HG02970 (cell line): ENCODE results near the gene WNT16.
"Not testable (repeated sequence)": the region's sequence is repeated elsewhere in the genome, so short reads cannot be mapped to it uniquely, and the experiment has no call there.

Experiments used
- ATAC-seq: cut with Tn5 transposase; IDR thresholded peaks from one replicate; pipeline ENCODE4 v1.9.1; 2021; ENCODE audit warnings: mild to moderate bottlenecking, moderate library complexity, moderate number of reproducible peaks; ENCODE audit not compliant: unreplicated experiment, low FRiP score

WNT16 gene, protein sequence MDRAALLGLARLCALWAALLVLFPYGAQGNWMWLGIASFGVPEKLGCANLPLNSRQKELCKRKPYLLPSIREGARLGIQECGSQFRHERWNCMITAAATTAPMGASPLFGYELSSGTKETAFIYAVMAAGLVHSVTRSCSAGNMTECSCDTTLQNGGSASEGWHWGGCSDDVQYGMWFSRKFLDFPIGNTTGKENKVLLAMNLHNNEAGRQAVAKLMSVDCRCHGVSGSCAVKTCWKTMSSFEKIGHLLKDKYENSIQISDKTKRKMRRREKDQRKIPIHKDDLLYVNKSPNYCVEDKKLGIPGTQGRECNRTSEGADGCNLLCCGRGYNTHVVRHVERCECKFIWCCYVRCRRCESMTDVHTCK

DNA sequence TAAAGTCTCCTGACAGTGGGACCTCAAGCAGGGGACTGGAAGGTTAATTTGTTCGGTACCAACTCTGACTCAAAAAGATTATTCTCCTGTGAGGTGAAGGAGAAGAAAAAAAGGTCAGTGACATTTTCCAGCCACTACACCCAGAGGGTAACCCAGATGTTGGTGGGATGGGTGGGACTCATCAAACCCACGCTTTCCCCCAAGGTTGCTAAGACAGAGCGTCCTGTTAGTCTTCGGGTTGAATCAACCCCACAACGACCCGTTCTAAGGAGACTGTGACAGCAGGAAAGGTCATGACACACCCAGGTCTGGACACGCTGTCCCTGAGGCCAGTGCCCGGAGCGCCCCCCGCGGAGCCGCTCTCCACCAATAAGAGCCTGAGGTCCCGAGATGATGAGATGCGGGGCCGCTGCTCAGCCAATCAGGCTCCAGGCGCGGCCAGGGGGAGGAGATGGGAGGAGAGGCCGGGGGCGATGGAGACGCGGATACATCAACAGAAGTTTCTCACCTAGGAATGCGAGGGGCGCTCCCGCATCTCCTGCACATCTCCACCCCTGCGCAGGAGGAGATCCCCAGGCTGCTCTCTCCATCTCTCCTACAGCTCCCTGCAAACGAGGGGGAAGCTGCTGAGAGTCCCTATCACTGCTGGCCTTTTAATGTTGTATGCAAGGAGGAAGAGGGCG lies at the start of gene WNT16:
WNT16 (plus strand) TSS at position 493 of the 683 bp plus-strand sequence. CDS start 293 bp downstream, outside the sequence.
- no peak for ATAC-seq

DNA sequence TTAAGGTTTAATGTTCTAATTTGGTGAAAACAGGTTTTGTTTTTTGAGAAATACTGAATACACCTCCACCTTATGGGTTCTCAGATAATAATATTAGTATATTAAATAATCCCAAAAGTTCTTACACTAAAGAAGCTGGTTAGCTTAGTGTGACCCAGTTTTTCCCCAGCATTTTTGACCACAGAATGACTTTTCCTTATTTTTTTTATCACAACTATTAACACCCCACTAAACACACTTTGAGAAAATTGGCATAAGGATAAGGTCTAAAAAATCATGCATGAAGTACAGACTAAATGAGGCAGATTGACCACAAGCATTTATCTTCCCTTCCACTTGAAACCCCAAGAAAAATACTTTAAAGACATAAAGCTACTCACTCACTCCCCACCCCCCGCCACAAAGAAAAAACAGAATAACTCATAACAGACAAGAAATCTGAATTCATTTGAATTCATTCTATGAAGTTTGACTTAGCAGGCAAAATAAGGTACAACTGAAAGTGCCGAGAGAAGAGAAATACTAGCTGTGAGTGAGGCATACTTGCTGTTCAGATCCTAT lies 49.7 kb upstream of the WNT16 start:
- ATAC-seq: no peak

DNA sequence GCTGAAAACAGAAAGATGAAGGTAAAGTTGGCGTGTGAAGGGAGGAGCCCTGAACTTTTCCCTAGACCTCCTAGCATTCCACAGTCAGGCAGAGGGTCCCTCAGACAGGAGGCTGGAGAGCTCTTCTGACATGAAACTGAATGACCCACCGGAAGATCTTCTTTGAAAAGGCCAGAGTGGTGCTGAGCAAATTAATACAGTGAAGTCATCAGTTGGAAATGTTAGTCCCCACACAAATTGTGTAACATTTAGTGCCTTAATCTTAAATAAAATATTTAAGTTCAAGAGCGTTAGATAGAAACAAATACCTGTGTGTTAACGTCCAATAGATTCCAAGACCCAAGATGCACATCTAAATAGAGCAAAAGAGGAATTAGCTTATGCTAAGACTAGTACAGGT lies 49.0 kb upstream of the WNT16 start:
- ATAC-seq: no peak

DNA sequence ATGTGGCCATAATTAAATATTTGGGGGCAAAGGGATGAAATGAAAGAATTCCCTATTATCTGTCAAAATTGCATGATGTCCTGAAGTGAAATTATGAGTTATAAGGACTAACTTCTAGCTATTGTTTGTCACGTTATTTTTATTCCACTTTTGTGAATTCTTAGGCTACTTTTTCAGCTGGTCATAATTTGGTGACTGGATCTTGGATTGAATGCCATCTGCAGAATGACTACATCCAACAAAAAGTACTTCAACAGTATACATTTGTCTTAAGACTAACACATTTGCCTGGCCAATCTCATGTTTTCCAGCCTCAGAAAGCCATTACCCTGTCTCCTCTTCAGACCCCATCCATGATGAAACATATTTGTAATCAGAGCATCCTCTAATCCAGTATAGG lies 48.1 kb upstream of the WNT16 start:
- no peak for ATAC-seq

DNA sequence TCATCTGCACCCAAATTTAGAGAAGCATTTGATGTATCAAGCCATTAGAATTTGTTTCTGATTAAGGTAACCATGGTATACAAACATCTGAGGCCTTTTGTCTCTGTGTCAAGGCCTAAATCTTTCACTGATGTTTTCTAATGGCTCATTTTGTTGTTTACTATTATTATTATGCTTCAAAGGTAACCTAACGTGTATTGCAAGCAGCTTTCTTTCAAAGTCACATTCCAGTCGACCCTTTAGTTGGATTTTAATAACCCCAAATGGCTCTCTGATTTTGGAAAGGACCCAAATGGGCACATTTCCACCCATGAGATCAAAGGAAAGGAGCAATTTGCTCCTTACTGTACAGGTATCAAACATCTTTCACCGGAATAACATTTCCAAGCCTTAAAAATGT lies 46.7 kb upstream of the WNT16 start:
- no peak for ATAC-seq

DNA sequence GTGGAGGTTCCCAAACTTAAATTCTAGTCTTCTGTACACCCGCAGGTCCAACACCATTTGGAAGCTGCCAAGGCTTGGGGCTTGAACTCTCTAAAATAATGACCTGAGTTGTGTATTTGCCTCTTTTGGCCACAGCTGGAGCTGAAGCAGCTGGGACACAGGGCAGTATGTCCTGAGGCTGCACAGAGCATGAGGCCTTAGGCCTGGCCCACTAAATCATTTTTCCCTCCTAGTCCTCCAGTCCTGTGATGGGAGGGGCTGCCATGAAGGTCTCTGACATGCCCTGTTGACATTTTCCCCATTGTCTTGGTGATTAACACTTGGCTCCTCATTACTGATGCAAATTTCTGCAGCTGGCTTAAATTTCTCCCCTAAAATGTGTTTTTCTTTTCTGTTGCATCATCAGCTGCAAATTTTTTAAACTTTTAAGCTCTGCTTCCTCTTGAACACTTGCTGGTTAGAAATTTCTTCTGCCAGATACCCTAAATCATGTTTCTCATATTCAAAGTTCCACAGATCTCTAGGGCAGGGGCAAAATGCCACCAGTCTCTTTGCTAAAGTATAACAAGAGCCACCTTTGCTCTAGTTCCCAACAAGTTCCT lies 43.6 kb upstream of the WNT16 start:
- no peak for ATAC-seq

DNA sequence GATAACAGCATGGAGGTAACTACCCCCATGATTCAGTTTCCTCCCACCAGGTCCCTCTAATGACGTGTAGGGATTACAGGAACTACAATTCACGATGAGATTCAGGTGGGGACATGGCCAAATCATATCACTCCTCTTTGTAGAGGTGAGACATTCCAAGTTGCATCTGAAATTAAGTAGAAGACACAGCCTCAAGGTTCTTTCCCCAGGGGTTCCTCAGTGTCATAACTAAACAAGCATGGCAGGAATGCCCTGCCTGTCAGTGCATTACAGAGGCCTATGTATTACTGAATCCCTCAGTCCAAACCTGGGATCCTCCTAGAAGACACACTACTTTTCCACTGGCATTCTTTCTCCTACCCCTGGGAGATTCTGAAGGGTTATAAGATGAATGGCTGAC lies 42.6 kb upstream of the WNT16 start:
- ATAC-seq: no peak

DNA sequence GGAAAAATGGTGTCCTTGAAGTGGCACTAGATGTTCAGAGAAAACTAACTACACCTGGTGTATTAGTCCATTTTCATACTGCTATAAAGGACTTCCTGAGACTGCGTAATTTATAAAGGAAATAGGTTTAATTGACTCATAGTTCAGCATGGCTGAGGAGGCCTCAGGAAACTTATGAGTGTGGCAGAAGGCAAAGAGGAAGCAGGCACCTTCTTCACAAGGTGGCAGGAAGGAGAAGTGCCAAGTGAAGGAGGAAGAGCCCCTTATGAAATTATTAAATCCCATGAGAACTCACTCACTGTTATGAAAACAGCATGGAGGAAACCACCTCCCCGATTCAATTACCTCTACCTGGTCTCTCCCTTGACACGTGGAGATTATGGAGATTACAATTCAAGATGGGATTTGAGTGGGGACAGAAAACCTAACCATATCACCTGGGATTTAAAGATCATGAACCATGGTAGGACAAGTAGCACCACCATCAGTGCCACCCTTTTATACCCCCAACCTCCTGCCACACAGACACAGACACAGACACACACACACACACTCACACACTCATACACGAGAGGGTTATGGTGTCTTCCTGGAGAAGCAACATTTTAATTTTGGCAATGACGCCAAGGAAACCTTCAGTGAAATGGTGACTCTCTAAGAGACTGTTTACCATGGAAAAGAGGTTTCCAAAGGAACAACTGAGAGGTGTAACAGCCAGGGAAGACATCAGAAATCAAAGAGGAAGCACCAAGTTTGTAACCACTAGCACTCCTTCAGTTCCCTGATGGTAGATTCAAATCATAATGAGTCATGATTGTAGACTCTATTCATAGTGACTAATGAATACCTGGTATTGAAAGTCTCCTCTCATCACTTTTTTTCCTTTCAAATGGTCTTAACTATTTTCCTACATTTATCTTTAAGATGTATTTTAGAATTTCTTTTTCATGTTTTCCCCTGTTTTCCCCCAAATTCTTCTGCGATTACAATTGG lies 41.8 kb upstream of the WNT16 start:
- no peak for ATAC-seq

DNA sequence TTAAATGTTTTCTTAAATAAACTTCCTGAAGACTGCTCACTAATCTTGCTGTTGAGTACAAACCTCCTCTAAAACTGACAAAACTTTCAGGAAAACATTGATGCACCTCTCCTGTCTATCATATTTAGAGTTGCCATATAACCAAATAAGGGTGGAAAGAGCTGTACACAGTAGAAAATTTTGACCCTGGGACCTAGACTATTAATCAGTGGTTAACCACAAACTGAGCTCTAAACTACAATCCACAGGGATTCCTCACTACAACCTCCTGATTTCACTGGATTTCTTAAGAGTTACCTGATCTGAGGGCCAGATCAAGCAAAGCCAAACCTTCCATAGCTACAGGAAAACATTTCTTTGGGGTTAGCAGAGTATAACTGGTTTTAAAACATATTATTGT lies 39.9 kb upstream of the WNT16 start:
- ATAC-seq: no peak

DNA sequence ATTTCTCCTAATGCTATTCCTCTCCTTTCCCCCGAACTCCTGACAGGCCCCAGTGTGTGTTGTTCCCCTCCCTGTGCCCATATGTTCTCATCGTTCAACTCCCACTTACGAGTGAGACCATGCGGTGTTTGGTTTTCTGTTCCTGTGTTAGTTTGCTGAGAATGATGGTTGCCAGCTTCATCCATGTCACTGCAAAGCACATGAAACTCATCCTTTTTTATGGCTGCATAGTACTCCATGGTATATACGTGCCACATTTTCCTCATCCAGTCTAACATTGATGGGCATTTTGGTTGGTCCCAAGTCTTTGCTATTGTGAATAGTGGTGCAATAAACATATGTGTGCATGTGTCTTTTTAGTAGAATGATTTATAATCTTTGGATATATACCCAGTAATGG lies 38.9 kb upstream of the WNT16 start:
- not testable (repeated sequence) for ATAC-seq

DNA sequence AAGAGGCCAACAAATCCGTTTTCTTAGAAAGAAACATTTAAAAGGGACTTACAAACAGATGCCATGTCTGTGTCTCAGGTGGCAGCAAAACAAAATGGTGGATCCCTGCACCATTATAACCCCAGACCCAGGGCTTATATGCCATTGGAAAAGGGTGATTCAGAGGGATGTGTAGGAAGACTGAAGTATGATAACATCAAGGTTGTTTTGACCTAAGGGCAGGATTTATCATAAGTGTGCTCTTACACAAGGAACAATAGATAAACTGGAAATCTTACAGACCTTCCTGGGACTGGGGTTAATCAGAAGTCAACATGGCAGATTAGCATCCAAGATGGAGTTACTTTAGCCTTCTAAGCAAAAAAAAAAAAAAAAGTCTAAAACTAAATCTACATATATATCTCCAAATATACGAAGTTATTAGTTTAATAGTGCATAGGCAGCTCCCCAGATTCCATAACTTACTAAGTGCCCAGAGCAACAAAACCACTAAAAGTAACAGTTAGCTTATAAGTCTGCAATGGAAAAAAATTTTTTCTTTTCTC lies 34.3 kb upstream of the WNT16 start:
- ATAC-seq: no peak

DNA sequence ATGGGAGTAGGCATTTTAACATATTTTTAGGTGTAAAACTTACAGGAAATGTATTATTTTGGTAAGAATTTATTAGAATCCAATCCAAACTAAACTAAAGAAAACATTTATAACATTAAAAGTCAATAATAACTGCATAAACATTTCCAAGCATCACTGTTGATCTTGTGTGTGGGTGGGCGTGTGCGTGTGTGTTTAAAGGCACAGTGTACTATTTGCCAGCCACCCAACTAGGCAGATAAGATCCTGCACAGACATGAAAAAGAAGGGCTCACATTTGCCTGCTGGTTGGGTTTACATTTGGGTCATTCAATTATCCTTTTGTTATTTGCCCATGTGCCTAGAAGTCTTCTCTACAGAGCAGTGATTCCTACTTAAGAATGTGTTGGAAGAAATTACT lies 31.0 kb upstream of the WNT16 start:
- no peak for ATAC-seq

DNA sequence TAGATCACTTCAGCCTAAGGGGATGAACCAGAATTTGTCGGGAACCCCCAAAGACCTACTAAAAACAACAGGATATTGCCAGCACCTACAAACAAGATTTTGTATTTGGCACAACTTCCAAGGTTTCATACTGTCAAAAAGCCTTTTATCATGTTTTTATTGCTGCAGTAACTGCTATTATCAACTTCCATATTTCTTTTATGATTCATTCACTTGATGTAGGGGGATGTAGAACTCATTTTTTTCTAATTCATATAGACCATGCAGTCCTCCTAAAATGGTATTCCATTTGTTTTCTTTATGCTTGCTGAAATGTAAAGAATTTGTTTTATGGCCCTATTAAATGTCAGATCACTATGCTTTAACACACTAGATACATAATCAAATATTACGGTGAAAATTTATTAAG lies 30.0 kb upstream of the WNT16 start:
- ATAC-seq: no peak

DNA sequence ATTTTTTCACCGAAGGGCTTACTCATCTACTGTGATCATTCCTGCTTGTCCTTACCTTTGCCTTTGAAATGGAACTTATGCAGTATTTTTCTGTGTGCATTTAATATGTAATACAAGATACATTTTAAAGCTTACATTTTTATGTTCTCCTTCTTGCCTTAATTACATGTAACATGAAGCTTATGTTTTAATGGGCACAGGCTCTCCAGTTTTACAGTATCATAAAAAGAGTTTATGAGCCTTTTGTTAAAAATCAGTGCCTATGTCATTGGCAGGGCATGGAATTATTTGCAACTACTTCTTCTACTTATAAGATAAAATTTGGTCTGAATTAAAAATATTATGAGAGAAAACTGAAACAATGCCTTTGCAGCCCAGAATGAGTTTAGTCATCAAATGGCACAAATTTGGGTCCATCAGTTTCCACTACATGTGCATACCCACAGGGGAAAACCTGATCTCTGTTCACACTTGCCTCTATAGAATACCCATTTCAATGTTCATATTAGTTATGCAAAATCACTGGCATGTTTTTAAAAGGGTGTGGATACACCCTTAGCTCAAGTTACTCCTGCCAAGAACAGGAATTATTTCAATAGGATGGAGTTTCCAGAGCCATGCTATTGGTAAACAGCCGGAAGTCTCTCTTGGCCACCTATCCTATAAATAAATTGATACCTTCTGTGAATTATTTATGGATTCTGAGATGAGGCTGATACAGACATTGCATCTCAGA lies 27.9 kb upstream of the WNT16 start:
- no peak for ATAC-seq

DNA sequence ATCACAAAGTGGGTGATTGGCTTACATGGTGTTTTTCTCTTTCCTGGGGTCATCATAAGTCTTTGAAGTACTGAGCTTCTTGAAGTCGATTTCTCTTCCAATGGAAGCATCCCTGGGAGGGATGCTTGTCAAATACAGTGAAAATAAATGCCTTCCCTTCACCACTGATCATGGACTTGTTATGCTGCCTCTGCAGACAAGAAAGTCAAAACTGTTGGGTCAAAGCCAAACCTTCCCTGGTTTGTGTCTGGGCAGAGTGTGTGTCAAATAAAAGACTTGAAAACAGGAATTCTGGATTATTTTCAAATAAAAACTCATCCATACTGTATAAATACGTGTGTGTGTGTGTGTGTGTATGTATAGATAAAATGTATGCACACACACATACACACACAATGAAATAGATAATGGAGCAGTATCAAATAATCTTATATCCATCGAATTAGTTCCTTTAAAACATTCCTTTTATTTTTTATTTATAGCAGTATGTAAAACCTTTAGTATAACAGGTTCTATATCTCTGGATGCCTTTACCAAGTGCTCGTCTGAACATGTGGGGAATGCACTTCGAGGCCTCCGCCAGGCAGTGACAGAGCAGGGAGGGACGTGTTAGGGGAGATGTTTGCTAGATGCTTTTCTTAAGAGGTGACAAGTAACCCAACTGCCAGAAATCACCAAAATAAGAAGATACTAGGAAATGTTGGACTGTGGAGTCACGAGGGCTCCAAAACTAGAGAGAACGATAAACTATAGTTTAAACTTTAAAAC lies 27.2 kb upstream of the WNT16 start:
- ATAC-seq: no peak

DNA sequence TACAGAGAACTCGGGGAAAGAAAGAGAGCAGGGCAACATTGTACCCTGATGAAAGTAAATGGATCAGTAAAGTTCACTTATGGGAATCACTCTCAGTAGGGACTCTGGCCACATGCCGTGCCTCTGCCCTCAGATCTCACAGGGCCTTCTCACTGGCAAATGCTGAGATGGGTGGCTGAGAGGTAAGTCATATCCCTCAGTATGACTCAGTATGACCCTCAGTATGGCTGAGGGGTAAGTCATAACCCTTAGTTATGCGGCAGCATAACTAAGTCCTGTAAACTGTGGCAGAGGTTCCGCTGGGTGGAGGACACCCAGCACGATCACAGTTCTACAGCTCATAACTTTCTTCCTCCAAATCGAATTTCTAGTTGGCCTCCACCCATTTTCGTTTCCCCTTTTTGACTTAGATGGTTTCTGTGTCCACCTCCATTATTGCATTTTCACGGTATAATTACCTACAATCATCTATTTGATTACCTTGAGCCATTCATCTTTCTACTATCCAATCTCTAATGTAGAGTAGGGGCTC lies 26.5 kb upstream of the WNT16 start:
- ATAC-seq: peak; percentile 90

DNA sequence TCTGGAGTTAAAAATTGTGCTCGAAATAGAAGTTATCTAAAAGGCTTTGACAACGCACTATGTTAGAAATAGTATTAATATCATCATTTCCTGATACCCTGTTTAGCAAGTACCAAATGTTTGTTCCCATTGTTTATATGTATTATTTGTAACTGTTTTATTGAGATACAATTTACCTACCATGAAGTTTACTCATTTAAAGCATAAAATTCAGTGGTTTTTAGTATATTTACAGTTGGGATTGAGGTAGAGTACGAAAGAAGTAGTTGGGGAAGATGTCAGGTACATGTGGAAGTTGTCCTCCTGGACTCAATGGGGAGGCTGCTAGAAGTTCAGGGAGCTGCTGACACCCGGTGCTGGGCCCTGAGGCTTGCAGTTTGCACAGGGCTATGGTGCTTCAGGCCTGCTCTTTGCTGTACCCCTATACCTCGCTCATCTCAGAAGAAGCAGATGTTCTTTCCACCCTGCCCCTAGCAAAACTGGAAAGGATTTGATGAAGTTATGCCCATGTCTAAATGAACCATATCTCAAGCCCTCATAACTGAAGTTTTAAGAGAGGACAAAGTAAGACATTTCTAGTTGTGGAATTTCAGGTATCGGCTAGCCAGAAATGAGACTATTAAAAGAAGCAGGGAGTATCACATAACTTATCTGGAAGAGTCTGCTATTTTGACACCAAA lies 25.2 kb upstream of the WNT16 start:
- no peak for ATAC-seq
